ENCODE results near the gene CDC5L. TPM values are rescaled to one million over a fixed set of nuclear protein-coding genes. Genes with fewer than 3 reads are reported as not detected.

Gene CDC5L
- total and polyA plus RNA-seq, 2 experiments from 2014 or later = 27.0 to 32.5 TPM

- TF ChIP-seq, protein P1, sequence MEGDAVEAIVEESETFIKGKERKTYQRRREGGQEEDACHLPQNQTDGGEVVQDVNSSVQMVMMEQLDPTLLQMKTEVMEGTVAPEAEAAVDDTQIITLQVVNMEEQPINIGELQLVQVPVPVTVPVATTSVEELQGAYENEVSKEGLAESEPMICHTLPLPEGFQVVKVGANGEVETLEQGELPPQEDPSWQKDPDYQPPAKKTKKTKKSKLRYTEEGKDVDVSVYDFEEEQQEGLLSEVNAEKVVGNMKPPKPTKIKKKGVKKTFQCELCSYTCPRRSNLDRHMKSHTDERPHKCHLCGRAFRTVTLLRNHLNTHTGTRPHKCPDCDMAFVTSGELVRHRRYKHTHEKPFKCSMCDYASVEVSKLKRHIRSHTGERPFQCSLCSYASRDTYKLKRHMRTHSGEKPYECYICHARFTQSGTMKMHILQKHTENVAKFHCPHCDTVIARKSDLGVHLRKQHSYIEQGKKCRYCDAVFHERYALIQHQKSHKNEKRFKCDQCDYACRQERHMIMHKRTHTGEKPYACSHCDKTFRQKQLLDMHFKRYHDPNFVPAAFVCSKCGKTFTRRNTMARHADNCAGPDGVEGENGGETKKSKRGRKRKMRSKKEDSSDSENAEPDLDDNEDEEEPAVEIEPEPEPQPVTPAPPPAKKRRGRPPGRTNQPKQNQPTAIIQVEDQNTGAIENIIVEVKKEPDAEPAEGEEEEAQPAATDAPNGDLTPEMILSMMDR (conservative IDR thresholded peaks at IDR 0.05; ENCODE audit: low read depth in 2 of 2) = no peak
- TF ChIP-seq CREB1 (CRISPR knock-in tag; IDR thresholded peaks at IDR 0.05; ENCODE audit: low read depth) = no peak
- no peak for TF ChIP-seq ZNF331 (CRISPR knock-in tag; IDR thresholded peaks at IDR 0.05; ENCODE audit: low read depth)
- no peak for TF ChIP-seq EZH2 (IDR thresholded peaks at IDR 0.05; ENCODE audit: low read depth, unreplicated experiment)
- no peak for TF ChIP-seq EZH2phosphoT487 (IDR thresholded peaks at IDR 0.05; ENCODE audit: unreplicated experiment)
- TF ChIP-seq JUNB (IDR thresholded peaks at IDR 0.05; ENCODE audit: unreplicated experiment) = no peak
These were observed 2.7 kb downstream of the CDC5L start (continued) for GRCh38 chr6:44390158-44390683.

DNA sequence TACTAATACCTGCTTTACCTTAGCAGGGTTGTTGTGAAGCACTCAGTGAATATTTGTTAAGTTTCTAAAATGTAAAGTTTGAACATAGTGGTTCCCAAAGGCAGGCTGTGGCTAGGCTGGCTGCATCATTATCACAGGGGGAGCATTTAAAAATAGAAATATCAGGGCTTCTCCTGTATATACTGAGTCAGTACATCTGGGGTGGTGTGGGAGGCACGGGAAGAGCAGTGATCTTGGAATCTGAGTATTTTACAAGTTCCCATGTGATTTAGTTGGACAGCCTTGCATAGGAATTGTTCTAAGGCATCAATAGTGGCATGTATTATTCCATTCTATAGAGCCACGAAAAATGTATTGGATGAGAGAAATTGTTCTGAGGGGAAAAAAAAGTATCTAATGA, 8.0 kb downstream of the CDC5L start:
- no peaks in the 10 kb centered on the region for H3K4me1 ChIP-seq (ENCODE audit: insufficient read depth)
- peaks cover 2% of the 10 kb centered on the region for H3K27me3 Mint-ChIP-seq (ENCODE audit: insufficient read depth, low read depth, poor library complexity)
- no peak overlapping the region for H3K27ac Mint-ChIP-seq

More for the DNA sequence above, 8.0 kb downstream of the CDC5L start:
- H3K79me2 ChIP-seq (replicated peaks; ENCODE audit: insufficient read depth) = peaks cover 37% of the 10 kb centered on the region
- no peaks in the 10 kb centered on the region for H3F3A ChIP-seq (replicated peaks; ENCODE audit: low read depth)
- H3K27me3 ChIP-seq (ENCODE audit: insufficient read depth) = no peaks in the 10 kb centered on the region
- H3K4me3 Mint-ChIP-seq = no peak overlapping the region
- H3K4me1 Mint-ChIP-seq = no peaks in the 10 kb centered on the region
- H2AFZ ChIP-seq = no peak overlapping the region
- H3K4me3 ChIP-seq = no peak overlapping the region
- H3K9me3 Mint-ChIP-seq = no peaks in the 10 kb centered on the region
- DNase-seq (ENCODE audit: low spot score) (no peak), ATAC-seq (no peak)
- peaks cover 81% of the 10 kb centered on the region for H3K36me3 Mint-ChIP-seq (ENCODE audit: low read depth)
- H3K27ac ChIP-seq (ENCODE audit: low read depth) = no peak overlapping the region
- peaks cover 52% of the 10 kb centered on the region for H3K36me3 ChIP-seq (ENCODE audit: insufficient read depth)
- no peaks in the 10 kb centered on the region for H3K9me2 ChIP-seq (ENCODE audit: insufficient read depth)
- TF ChIP-seq EZH2 (IDR thresholded peaks at IDR 0.05; ENCODE audit: low read depth, unreplicated experiment) = no peak
- TF ChIP-seq ETS1 (IDR thresholded peaks at IDR 0.05) = no peak
- no peak for TF ChIP-seq CREB1 (CRISPR knock-in tag; IDR thresholded peaks at IDR 0.05; ENCODE audit: low read depth)
- no peak for TF ChIP-seq POLR2AphosphoS5 (IDR thresholded peaks at IDR 0.05; ENCODE audit: low read depth)
- no peak for TF ChIP-seq STAT1 (IDR thresholded peaks at IDR 0.05; ENCODE audit: unreplicated experiment)
- TF ChIP-seq REST (IDR thresholded peaks at IDR 0.05; ENCODE audit: unreplicated experiment) = no peak
- TF ChIP-seq, protein P1 (conservative IDR thresholded peaks at IDR 0.05; ENCODE audit: low read depth in 2 of 2) = no peak
- H4K20me1 ChIP-seq (replicated peaks; ENCODE audit: insufficient read depth) = peaks cover 31% of the 10 kb centered on the region
- no peak overlapping the region for H3K4me2 ChIP-seq

Data from GM23338 (cell line).